HG02759 (cell line): Measurements from ENCODE around the gene BMPER.

Experiments
- ATAC-seq: cut with Tn5 transposase; IDR thresholded peaks from one replicate; pipeline ENCODE4 v1.9.1; 2021; ENCODE audit warnings: mild to moderate bottlenecking, moderate library complexity; ENCODE audit not compliant: unreplicated experiment

The BMPER gene

GRCh38 chr7:34131371-34131770, 226.0 kb downstream of the BMPER start:
- no peak for ATAC-seq

GRCh38 chr7:34133356-34133982, 228.1 kb downstream of the BMPER start:
- no peak for ATAC-seq

- ATAC-seq = no peak
These were observed 228.8 kb downstream of the BMPER start for GRCh38 chr7:34133983-34134782.

- no peak for ATAC-seq
These were observed 230.6 kb downstream of the BMPER start for GRCh38 chr7:34135924-34136323.

- no peak for ATAC-seq
These were observed 231.4 kb downstream of the BMPER start for GRCh38 chr7:34136698-34137097.

- ATAC-seq = no peak
These were observed 231.8 kb downstream of the BMPER start for GRCh38 chr7:34137176-34137575.

- no peak for ATAC-seq
These were observed 233.1 kb downstream of the BMPER start for GRCh38 chr7:34138483-34138882.

- no peak for ATAC-seq
These were observed 233.7 kb downstream of the BMPER start for GRCh38 chr7:34139086-34139485.

GRCh38 chr7:34140066-34140465, 234.7 kb downstream of the BMPER start:
- ATAC-seq = no peak

GRCh38 chr7:34143402-34143801, 238.1 kb downstream of the BMPER start:
- no peak for ATAC-seq

GRCh38 chr7:34145603-34146002, 240.3 kb downstream of the BMPER start:
- no peak for ATAC-seq

- no peak for ATAC-seq
These were observed 248.4 kb downstream of the BMPER start for GRCh38 chr7:34153656-34154270.

- ATAC-seq = no peak
These were observed 250.0 kb downstream of the BMPER start for GRCh38 chr7:34155220-34155908.

GRCh38 chr7:34156336-34156735, 251.0 kb downstream of the BMPER start:
- no peak for ATAC-seq

- ATAC-seq = no peak
These were observed 251.8 kb downstream of the BMPER start for GRCh38 chr7:34157137-34157536.

- ATAC-seq = no peak
These were observed 253.2 kb downstream of the BMPER start for GRCh38 chr7:34158368-34159153.

- ATAC-seq = no peak
These were observed 255.0 kb downstream of the BMPER start for GRCh38 chr7:34160261-34160752.

GRCh38 chr7:34162027-34162565, 256.8 kb downstream of the BMPER start:
- no peak for ATAC-seq

- no peak for ATAC-seq
These were observed 257.3 kb downstream of the BMPER start for GRCh38 chr7:34162677-34163076.

- ATAC-seq = no peak
These were observed 258.6 kb downstream of the BMPER start for GRCh38 chr7:34163956-34164355.
